IPS-NIHi11 (cell line): ENCODE data around the gene SAMD11.
A peak's percentile ranks its signal among the peaks of the same experiment; 100 is the strongest.

Experiments
- DNase-seq: peaks from one replicate; pipeline ENCODE4 v3.0.0; 2012; ENCODE audit warnings: mixed read lengths, low spot score

Gene SAMD11

DNA sequence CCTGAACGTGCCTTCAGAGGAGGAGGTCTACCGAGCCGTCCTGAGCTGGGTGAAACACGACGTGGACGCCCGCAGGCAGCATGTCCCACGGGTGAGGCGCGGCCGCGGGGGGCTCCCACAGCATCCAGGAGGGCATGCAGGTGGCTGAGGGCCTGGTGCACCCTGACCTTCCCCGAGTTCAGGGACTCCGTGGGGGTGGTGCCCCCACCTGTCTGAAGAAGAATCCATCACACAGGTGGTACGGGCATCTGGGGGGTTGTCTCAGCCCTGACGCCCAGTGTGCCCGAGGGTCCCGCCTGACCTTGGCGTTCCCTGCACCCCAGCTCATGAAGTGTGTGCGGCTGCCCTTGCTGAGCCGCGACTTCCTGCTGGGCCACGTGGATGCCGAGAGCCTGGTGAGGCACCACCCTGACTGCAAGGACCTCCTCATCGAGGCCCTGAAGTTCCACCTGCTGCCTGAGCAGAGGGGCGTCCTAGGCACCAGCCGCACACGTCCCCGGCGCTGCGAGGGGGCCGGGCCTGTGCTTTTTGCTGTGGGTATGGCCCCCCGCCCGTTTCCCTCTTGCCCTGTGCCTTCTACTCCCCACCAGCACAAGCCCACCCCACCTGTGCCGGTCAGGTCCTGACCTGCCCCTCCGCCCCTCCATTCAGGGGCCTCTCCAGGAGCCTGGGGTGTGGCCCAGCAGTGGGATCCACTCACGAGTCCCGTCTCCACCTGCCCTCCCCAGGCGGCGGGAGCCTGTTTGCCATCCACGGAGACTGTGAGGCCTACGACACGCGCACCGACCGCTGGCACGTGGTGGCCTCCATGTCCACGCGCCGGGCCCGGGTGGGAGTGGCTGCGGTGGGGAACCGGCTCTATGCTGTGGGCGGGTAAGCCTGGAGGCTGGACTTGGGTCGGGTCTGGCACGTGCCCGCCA, 38.9 kb downstream of the SAMD11 start:
- DNase-seq, result no peak

DNA sequence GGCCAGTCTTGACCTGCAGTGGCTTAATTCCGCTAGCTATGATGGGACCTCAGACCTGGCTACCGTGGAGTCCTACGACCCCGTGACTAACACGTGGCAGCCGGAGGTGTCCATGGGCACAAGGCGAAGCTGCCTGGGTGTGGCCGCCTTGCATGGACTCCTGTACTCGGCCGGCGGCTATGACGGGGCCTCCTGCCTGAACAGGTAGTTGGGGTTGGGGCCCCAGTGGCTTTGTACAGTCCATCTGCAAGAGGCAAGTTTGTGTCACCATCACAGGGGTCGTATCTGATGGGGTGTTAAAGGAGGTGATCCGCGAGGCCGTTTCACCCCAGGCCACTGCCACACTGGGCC, 39.6 kb downstream of the SAMD11 start:
- no peak for DNase-seq

DNA sequence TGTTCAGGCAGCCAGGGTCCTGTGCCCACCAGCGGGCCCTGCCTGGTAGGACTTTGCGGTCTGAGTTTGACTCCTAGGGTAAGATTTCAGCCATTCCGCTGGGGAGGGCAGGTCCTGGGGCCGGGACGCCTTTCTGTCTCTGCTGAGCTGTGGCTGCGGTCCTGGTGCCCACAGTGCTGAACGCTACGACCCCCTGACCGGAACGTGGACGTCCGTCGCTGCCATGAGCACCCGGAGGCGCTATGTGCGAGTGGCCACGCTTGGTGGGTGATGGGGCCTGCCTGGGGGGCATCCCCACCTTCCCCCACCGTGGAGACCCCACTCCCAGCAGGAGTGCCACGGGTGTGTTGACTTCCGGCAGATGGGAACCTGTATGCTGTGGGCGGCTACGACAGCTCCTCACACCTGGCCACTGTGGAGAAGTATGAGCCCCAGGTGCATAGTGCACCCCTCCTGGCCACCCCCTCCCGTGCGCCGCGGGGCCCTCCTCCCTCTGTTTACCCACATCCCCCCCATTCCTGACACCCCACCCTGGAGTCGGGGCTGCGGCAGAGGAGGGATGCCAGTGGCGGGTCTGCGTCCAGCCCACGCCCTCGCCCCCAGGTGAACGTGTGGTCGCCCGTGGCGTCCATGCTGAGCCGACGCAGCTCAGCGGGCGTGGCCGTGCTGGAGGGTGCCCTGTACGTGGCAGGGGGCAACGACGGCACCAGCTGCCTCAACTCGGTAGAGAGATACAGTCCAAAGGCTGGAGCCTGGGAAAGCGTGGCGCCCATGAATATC, 40.2 kb downstream of the SAMD11 start:
- DNase-seq, result no peak

DNA sequence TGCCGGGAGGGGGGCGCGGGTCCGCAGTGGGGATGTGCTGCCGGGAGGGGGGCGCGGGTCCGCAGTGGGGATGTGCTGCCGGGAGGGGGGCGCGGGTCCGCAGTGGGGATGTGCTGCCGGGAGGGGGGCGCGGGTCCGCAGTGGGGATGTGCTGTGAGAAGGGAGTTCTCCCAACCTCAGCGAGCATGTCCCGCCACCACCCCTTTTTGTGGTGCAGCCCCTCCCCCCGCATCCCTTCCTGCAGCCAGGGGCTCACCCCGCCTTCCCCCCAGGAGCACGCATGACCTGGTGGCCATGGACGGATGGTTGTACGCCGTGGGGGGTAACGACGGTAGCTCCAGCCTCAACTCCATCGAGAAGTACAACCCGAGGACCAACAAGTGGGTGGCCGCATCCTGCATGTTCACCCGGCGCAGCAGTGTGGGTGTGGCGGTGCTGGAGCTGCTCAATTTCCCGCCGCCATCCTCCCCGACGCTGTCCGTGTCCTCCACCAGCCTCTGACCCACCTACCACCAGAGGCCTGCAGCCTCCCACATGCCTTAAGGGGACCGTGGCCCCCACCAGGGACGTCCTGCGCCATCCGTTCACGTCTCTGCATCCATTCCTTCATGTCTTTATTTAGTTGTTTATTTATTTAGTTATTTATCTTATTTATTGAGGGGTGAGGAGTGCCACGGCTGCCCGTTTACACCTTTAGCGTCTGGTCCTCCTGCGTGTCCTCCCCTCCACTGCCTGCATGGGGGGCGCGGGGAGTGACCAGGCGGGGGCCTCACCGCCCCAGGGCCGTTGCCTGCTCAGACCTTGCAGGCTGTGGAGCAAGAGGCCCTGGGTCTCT, 41.2 kb downstream of the SAMD11 start:
- DNase-seq, result no peak

DNA sequence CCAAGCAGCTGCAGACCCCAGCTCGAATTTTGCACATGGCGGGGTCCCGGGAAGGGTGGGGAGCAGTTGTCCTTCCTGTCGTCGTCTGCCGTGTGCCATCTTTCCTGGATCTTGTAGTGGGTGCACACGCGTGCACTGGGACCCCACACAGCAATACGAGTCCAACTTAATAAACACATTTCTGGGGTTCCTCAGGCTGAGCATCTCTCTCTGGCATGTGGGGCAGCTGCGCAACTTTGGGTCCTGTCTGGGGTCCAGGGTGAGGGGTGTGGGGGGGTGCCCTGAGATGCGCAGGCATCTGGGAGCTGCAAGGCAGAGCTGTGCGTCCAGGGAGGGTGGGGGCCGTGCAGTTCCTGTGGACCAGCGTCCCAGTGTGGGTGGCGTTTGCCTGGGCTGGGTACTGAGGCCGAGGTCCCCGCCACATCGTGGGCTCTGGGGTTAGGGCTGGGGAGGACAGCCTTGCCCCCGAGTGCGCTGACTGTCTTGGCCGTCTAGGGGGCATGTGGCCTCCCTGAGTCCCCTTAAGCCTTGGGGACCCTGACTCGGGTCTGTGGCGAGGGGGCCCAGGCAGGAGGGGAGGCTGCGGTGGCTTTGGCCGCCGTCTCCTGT, 41.9 kb downstream of the SAMD11 start:
- no peak for DNase-seq

DNA sequence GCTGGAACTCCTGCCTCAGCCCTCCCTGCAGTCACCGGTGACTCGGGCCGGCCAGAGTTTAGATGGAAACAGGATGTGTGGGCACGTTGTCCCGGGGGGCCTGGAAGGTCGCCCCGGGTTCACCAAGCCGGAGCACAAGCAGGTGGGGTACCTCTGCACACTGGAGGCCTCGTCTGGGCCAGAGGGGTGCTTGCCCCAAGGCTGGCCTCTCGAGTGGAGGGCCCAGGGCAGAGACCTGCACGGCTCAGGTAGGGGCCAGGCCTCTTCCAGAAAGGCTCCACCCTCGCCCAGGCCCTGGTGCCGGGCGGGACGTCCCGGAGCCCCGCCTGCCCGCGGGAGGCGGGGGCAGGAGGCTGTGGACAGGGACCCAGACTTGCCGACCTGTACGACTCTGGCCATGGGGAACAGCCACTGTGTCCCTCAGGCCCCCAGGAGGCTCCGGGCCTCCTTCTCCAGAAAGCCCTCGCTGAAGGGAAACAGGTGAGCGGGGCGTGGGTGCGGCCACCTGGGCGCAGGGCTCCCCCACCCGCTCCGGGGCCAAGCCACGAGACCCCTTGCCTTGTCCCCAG, 42.5 kb downstream of the SAMD11 start, which contains the start of gene PLEKHN1:
Gene PLEKHN1 (plus strand): TSS at position 348 of the 569 bp plus-strand sequence. CDS start 50 bp downstream, at position 398.
- DNase-seq, result peak; percentile 81

DNA sequence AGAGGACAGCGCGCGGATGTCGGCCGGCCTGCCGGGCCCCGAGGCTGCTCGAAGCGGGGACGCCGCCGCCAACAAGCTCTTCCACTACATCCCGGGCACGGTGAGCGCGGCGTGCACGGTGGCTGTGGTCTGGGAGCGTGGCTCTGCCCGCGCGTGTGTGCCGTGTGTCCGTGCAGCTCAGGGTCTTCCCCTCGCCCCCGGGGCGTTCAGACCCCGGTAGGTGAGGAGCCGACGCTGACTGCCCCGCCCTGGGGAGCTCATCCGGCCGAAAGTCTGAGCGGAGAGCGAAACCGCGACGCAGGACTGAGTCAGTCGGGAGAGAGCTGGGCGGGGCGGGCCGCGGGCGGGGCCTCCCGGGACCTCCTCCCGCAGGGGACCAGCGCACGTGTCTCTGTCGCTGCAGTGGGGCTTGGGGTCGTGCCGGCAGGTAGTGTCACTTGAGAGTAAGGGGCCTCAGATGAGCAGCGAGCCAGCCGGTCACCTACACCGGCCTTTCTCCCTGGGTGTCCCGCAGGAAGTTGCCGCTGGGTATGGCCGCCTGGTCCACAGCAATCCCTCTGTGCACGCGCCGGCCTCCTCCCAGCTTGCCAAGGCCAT, 43.1 kb downstream of the SAMD11 start:
- DNase-seq, result peak; percentile 79

DNA sequence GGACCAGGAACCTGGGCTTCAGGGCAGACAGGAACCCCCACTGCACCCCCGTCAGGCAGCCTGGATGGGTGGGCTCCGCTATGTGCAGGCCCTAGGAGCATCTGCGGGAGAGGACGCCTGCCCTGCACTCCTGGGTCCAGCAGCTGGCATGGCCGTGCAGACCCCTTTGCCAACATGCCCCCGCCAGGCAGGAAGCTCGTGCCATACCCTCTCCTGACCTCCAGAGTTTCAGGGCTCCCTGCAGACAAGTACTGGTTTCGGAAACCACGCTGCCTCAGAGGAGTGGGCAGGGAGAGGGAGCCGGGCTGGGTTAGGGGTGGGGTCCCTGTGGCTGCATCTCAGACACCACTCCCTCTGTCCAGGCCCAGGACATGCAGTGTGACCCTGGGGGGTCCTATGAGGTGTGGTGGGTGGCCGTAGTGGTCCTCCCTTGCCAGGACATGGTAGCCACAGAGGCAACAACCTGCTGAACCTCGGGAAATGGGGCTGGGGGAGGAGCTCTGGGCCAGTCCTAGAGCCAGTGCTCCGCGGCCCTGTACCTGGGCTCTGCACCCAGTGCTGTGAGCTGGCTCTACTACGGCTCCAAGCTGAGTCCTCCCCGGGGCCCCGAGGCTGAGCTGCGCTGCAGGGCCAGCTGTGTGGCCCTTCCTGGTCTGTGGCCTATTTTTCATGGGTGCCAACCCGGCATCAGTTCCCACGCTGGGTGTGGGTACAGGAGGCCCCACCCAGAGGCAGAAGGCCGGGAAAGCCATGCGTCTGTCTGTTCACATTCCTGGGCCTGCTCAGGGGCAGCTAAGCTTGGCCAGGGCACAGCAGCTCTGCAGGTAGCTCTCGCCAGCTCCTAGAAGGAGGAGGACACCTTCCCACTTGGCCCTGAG, 44.0 kb downstream of the SAMD11 start:
- no peak for DNase-seq

DNA sequence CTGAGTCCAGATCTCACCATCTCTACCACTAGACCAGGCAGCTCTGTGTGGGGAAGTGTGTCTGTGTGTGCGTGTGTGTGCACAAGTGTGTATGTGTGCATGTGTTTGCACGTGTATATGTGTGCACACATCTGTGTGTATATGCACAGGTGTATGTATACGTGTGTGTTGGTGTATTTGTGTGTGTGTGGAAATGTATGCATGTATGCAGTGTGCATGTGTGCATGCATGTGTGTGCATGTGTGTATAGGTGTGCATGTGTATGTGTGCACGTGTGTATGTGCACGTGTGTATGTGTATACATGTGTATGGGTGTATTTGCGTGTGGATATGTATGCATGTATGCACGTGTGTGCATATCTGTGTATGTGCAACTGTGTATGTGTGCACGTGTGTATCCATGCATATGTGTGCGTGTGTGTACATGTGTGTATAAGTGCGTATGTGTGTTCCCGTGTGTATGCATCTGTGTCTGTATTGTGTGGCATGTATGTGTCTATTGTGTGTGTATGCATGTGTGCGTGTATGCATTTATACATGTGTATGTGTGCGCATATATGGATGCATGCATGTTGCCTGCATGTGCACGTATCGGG, 45.6 kb downstream of the SAMD11 start:
- no peak for DNase-seq

DNA sequence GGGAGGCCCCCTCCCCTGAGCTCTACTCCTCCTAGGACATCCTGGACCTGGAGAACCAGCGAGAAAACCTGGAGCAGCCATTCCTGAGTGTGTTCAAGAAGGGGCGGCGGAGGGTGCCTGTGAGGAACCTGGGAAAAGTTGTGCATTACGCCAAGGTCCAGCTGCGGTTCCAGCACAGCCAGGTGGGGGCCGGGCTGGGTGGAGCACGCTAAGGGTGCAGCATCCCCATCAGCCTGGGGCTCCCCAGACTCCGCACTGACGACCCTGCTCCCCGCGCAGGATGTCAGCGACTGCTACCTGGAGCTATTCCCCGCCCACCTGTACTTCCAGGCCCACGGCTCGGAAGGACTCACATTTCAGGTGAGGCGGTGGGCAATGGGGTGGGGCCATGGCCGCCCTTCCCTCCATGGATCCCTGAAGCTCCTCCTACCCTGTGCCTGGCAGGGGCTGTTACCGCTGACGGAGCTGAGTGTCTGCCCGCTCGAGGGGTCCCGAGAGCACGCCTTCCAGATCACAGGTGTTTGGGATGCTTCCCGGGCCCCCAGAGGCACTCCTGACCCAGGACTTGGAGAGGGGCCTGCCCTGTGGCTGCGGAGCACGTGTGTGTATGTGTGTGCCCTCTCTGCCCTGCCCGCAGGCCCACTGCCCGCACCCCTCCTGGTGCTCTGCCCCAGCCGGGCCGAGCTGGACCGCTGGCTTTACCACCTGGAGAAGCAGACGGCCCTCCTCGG, 46.7 kb downstream of the SAMD11 start:
- no peak for DNase-seq

DNA sequence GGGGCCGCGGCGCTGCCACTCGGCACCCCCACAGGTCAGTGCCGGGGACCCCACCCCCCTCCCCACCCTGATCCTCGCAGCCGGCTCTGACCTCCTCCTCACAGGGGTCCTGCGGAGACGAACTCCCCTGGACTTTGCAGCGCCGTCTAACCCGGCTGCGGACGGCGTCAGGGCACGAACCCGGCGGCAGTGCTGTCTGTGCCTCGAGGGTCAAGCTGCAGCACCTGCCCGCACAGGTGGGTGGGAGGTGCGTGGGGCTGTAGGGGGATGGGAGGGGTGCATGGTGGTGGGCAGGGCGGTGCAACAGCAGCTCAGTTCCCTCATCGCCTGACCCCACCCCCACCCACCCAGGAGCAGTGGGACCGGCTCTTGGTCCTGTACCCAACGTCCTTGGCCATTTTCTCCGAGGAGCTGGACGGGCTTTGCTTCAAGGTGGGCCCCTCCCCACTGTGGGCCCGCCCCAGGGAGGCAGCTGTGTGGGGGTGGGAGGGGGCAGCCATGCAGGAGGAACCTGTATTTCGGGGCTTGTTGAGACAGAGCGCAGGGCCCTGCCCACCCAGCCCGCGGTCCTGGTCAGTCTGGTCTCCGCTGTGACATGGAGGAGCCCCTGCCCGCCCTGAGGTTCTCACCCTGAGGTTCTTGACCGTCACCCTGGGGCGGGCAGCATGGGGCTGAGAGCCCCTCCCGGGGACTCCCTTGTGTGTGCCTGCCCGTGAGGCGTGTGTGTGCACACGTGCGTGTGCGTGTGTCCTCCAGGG, 47.4 kb downstream of the SAMD11 start:
- no peak for DNase-seq

DNA sequence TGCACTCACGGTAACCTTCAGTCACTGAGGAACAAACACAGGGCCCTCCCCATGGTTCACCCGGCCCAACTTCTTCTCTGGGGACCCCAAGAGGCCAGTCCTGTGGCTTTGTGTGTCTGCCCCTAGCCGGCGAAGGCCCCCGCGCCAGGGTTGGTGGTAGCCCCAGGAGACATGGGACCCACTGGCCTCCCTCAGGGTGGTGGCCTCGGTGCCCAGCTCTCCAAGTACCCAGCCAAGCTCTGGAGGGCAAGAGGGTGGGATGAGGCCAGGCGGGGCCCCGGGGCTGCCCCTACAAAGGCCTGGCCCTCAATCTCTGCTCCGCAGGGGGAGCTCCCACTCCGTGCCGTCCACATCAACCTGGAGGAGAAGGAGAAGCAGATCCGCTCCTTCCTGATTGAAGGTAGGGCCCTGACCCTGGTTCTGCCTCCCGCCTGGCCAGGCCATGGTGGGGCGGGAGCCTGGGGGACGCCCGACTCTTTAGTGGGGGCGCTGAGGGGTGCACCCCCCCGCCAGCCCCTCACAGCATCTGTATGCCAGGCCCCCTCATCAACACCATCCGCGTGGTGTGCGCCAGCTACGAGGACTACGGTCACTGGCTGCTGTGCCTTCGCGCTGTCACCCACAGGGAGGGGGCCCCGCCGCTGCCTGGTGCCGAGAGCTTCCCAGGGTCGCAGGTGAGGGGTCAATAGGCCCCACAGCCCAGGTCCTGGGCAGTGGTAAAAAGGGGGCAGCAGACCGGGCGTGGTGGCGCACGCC, 48.2 kb downstream of the SAMD11 start:
- DNase-seq, result no peak

DNA sequence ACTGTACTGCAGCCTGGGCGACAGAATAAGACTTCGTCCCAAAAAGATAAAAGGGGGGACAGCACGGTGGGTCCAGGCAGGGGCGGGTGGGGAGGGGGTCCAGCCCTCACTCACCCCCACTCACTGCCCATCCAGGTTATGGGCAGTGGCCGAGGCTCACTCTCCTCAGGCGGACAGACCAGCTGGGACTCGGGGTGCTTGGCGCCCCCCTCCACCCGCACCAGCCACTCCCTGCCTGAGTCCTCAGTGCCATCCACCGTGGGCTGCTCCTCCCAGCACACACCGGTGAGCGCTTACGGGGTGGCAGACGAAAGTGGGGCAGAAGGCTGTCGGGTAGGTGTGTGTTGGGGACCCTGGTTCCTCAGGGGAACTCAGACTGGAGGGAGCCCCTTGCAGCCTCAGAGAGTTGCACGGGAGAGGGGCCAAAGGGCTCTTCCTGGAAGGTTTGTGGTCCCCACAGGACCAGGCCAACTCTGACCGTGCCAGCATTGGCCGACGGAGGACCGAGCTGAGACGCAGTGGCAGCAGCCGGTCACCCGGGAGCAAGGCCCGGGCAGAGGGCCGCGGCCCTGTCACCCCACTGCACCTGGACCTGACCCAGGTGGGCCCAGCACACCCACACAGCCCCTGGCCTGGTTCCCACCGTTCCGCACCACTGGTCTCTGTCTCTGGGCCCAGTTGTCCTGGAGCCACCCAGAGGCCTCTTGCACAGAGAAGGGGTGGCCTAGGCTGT, 49.2 kb downstream of the SAMD11 start:
- DNase-seq, result no peak

DNA sequence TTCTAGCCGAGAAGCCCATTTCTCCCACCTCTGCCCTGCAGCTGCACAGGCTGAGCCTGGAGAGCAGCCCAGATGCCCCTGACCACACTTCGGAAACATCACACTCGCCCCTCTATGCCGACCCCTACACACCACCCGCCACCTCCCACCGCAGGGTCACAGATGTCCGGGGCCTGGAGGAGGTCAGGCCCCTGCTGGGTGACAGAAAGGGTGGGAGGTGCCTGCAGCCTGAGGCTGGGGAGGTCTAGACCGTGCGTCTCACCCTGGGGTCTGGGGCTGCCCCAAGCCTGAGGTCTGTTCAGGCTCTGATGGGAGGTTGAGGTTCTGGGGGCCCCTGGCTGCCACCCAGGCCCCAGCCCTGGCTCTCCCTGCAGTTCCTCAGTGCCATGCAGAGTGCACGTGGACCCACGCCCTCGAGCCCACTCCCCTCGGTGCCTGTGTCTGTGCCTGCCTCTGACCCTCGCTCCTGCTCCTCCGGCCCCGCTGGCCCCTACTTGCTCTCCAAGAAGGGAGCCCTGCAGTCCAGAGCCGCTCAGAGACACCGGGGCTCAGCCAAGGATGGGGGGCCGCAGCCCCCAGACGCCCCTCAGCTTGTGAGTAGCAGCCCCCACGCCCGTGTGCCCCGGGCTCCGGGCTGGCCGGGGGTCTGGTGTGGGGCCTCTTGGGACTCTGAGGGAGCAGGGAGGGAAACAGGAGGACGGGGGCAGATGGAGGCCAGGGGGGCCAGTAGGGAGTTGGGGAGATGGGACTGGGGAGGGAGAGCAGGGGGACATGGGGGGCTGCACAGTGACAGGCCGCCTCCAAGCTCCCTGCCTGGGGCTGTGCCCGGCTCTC, 50.0 kb downstream of the SAMD11 start:
- no peak for DNase-seq

DNA sequence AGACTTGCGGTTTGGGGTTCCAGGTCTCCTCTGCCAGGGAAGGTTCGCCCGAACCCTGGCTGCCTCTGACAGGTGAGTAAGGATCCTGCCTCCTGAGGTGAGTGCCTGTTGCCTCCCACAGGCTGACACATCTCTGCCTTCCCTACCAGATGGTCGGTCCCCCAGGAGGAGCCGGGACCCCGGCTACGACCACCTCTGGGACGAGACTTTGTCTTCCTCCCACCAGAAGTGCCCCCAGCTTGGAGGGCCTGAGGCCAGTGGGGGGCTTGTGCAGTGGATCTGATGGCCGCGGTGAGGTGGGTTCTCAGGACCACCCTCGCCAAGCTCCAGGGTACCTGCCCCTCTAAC, 50.5 kb downstream of the SAMD11 start:
- no peak for DNase-seq
